Astrocyte (in vitro differentiated cells and primary cell): ENCODE results near the gene ZC3H4. TPM values are rescaled to one million over a fixed set of nuclear protein-coding genes. Genes with fewer than 3 reads are reported as not detected.

Experiments used
- DNase-seq: peaks from one replicate; pipeline ENCODE4 v3.0.0-alpha.2; 2010; ENCODE audit warnings: low read depth
- FAIRE-seq: peaks from 2 replicates; lab custom pipeline; 2011; peaks lifted over from hg19 to GRCh38; lab: Jason Lieb, UNC
- H2AFZ ChIP-seq: 2 replicates; pipeline ENCODE4 v1.6.0; 2012; ENCODE audit warnings: low read depth, low read length, inconsistent platforms
- H3K27ac ChIP-seq: 2 replicates; pipeline ENCODE4 v1.5.1; 2011; ENCODE audit warnings: low read depth, low read length, inconsistent platforms
- H3K27me3 ChIP-seq: 2 replicates; pipeline ENCODE4 v1.6.0; 2011; ENCODE audit warnings: low read length, inconsistent platforms; ENCODE audit not compliant: insufficient read depth
- H3K36me3 ChIP-seq: 2 replicates; pipeline ENCODE4 v1.5.1; 2011; ENCODE audit warnings: low read length, inconsistent platforms; ENCODE audit not compliant: insufficient read depth
- H3K4me1 ChIP-seq: 2 replicates; pipeline ENCODE4 v1.5.1; 2011; ENCODE audit warnings: low read length, inconsistent platforms; ENCODE audit not compliant: insufficient read depth
- H3K4me2 ChIP-seq: 2 replicates; pipeline ENCODE4 v1.6.0; 2012; ENCODE audit warnings: low read length, inconsistent platforms
- H3K4me3 ChIP-seq: 2 replicates; pipeline ENCODE4 v1.5.1; 2011; ENCODE audit warnings: low read depth, mild to moderate bottlenecking, low read length, inconsistent platforms; ENCODE audit not compliant: insufficient read depth
- H3K79me2 ChIP-seq: 2 replicates; pipeline ENCODE4 v1.6.0; 2012; ENCODE audit warnings: mild to moderate bottlenecking, low read length, inconsistent platforms; ENCODE audit not compliant: insufficient read depth
- H3K9ac ChIP-seq: 2 replicates; pipeline ENCODE4 v1.6.0; 2012; ENCODE audit warnings: mild to moderate bottlenecking, low read length, inconsistent platforms
- H3K9me3 ChIP-seq: 2 replicates; pipeline ENCODE4 v1.5.1; 2012; ENCODE audit warnings: low read depth, mild to moderate bottlenecking, low read length, inconsistent platforms; ENCODE audit not compliant: insufficient read depth
- H4K20me1 ChIP-seq: 2 replicates; pipeline ENCODE4 v1.6.0; 2012; ENCODE audit warnings: low read length, inconsistent platforms; ENCODE audit not compliant: insufficient read depth
- H3K27ac Mint-ChIP-seq: one replicate; pipeline ENCODE4 v1.8.0; 2021; ENCODE audit warnings: mild to moderate bottlenecking, mixed read lengths; ENCODE audit not compliant: unreplicated experiment
- H3K27me3 Mint-ChIP-seq: one replicate; pipeline ENCODE4 v1.8.0; 2021; ENCODE audit warnings: low read depth, mixed read lengths; ENCODE audit not compliant: unreplicated experiment
- H3K36me3 Mint-ChIP-seq: one replicate; pipeline ENCODE4 v1.8.0; 2021; ENCODE audit warnings: low read depth, mixed read lengths; ENCODE audit not compliant: unreplicated experiment
- H3K4me1 Mint-ChIP-seq: one replicate; pipeline ENCODE4 v1.8.0; 2021; ENCODE audit warnings: low read depth, mixed read lengths; ENCODE audit not compliant: unreplicated experiment
- H3K4me3 Mint-ChIP-seq: one replicate; pipeline ENCODE4 v1.8.0; 2021; ENCODE audit warnings: mild to moderate bottlenecking, moderate library complexity, mixed read lengths; ENCODE audit not compliant: unreplicated experiment
- H3K9me3 Mint-ChIP-seq: one replicate; pipeline ENCODE4 v1.8.0; 2021; ENCODE audit warnings: mild to moderate bottlenecking, mixed read lengths; ENCODE audit not compliant: unreplicated experiment
- EZH2 ChIP-seq: IDR thresholded peaks from 2 replicates; pipeline ENCODE4 v1.6.1; 2012; ENCODE audit warnings: mild to moderate bottlenecking, low read length, inconsistent platforms; ENCODE audit not compliant: insufficient read depth
- total RNA-seq: library from RNA; stranded (reverse); gene quantifications from 2 replicates; pipeline ENCODE4 v1.2.1, GENCODE V29; 2021
- TF ChIP-seq, protein P1 (sequence below): IDR thresholded peaks from 2 replicates; pipeline ENCODE4 v1.5.1; 2011; ENCODE audit warnings: low read depth, mild to moderate bottlenecking, inconsistent platforms, low read length, moderate library complexity; ENCODE audit not compliant: insufficient read depth

ZC3H4 gene
- total RNA-seq, 1 donor from 2014 or later: 42.3 TPM

DNA sequence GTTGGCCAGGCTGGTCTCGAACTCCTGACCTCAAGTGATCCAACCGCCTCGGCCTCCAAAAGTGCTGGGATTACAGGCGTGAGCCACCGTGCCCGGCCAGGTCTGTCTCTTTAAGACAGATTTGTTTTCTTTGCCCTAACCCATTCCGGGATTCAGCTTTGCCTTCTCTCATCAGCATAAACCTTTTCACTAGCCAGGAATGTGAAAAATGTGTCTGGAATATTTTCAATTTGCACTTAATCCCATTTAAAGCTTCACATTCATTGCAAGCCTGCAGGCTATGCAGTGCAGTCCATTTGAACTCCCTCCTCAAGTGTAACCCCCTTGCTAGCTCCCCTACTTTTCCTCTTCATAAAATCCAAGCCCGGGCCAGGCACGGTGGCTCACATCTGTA, 64.3 kb downstream of the ZC3H4 start:
- FAIRE-seq: no peak
- no peak overlapping the region for H3K4me3 ChIP-seq
- peaks cover 5% of the 10 kb centered on the region for H3K36me3 Mint-ChIP-seq

DNA sequence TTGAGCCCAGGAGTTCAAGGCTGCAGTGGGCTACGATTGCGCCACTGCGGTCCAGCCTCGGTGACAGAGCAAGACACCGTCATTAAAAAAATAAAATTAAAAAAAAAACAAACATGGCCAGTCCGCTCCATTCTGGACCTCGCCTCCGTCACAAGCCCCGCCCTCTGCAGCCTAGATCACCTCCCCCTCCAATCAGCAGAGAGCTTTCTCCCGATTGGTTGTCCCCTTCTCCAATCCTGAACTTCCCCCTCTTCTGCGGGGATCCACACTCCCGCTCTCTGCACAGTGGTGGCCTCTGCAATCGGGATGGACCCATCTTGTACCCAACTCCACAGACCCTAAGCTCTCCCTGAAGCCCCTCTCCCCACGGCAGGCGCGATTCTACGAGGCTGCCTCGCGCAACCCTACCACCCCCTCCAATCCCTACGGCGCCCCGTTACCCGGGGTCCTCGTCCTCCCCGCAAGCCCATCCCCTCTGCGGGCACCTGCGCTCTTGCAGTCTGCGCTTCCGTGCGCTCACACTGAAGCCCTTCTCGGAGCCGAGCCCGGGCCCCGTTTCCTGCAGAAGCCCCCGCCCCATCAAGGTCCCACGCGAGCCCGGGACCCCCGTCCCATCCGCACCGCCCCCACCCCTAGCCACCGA, 65.7 kb downstream of the ZC3H4 start:
- no peak overlapping the region for H3K27ac ChIP-seq

More for the DNA sequence above, 64.3 kb downstream of the ZC3H4 start:
- Histone ChIP-seq H4K20me1 (no peaks in the 10 kb centered on the region), H3K9me3 (no peaks in the 10 kb centered on the region), H3K4me1 (peaks cover 6% of the 10 kb centered on the region), H3K36me3 (no peaks in the 10 kb centered on the region), H3K27me3 (no peaks in the 10 kb centered on the region), H3K9ac (peak overlapping the region; percentile 23), H2AFZ (peak overlapping the region; percentile 60), H3K79me2 (peaks cover 5% of the 10 kb centered on the region), H3K27ac (no peak overlapping the region), H3K4me2 (peak overlapping the region; percentile 74)
- H3K4me1 Mint-ChIP-seq: peaks cover 14% of the 10 kb centered on the region
- peaks cover 9% of the 10 kb centered on the region for H3K27me3 Mint-ChIP-seq
- peak overlapping the region; percentile 93 for H3K27ac Mint-ChIP-seq
- no peak for TF ChIP-seq EZH2
- TF ChIP-seq, protein P1, sequence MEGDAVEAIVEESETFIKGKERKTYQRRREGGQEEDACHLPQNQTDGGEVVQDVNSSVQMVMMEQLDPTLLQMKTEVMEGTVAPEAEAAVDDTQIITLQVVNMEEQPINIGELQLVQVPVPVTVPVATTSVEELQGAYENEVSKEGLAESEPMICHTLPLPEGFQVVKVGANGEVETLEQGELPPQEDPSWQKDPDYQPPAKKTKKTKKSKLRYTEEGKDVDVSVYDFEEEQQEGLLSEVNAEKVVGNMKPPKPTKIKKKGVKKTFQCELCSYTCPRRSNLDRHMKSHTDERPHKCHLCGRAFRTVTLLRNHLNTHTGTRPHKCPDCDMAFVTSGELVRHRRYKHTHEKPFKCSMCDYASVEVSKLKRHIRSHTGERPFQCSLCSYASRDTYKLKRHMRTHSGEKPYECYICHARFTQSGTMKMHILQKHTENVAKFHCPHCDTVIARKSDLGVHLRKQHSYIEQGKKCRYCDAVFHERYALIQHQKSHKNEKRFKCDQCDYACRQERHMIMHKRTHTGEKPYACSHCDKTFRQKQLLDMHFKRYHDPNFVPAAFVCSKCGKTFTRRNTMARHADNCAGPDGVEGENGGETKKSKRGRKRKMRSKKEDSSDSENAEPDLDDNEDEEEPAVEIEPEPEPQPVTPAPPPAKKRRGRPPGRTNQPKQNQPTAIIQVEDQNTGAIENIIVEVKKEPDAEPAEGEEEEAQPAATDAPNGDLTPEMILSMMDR: no peak
- H3K4me3 Mint-ChIP-seq: peak overlapping the region; percentile 87
- H3K9me3 Mint-ChIP-seq: no peaks in the 10 kb centered on the region
- DNase-seq: peak; percentile 63

More for the DNA sequence above, 65.7 kb downstream of the ZC3H4 start:
- Histone ChIP-seq H3K36me3 (no peaks in the 10 kb centered on the region), H3K4me2 (peak overlapping the region; percentile 92), H3K9ac (peak overlapping the region; percentile 75), H3K4me3 (peak overlapping the region; percentile 65), H4K20me1 (no peaks in the 10 kb centered on the region), H3K79me2 (peaks cover 5% of the 10 kb centered on the region), H2AFZ (peak overlapping the region; percentile 80), H3K4me1 (peaks cover 6% of the 10 kb centered on the region), H3K27me3 (no peaks in the 10 kb centered on the region), H3K9me3 (no peaks in the 10 kb centered on the region)
- DNase-seq (peak; percentile 79), FAIRE-seq (no peak)
- no peaks in the 10 kb centered on the region for H3K9me3 Mint-ChIP-seq
- H3K27me3 Mint-ChIP-seq: no peaks in the 10 kb centered on the region
- H3K4me1 Mint-ChIP-seq: peaks cover 14% of the 10 kb centered on the region
- TF ChIP-seq, protein P1: no peak
- no peak for TF ChIP-seq EZH2
- H3K4me3 Mint-ChIP-seq: peak overlapping the region; percentile 99
- H3K36me3 Mint-ChIP-seq: peaks cover 2% of the 10 kb centered on the region
- peak overlapping the region; percentile 44 for H3K27ac Mint-ChIP-seq
